Measurements from ENCODE around the gene P2RX4. TPM values are rescaled to one million over a fixed set of nuclear protein-coding genes. Genes with fewer than 3 reads are reported as not detected.
A peak's percentile ranks its signal among the peaks of the same experiment; 100 is the strongest.
"Not testable (repeated sequence)": the region's sequence is repeated elsewhere in the genome, so short reads cannot be mapped to it uniquely, and the experiment has no call there.

P2RX4 gene
- total RNA-seq, 2 donors from 2014 or later: 63.2 to 103 TPM

DNA sequence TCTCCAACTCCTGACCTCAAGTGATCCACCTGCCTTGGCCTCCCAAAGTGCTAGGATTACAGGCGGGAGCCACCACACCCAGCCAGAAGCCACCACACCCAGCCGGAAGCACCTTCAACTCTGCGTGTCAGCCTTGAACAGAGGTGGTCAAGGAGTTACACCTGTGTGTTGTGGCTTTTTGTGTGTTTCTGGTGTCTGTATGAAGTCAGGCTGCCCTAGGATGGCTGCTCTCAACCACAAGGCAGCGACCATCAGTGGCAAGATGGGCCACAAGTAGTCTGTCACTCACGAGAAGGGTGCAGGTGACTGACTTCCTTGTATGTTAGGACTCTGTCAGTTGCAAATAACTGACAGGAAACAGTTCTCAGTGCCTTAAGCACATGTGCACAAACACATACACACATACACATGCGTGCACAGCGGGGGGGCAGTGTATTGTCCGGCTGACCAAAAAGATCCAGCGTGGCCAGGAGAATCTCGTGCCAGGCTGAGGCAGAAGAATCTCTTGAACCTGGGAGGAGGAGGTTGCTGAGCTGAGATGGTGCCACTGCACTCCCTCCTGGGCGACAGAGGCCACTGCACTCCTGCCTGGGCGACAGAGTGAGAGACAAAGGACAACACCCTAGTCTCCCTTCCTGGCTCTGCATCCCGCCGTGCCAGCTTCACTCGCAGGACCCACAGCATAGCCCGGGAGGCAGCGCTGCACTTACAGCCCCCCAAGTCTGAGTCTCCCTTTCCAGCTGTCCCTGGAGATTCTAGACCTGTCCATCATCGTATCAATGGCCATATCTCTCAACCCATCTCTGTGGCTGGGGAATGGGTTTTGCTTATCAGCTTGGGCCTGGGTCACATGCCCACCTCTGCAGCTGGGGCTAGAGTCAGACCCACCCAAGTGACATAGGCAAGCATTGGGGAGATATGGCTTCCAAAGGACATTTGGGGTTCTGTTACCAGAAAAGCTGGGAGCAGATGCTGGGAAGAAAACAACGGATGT, 13.7 kb downstream of the P2RX4 start:
- H3K9me3 ChIP-seq: no peaks in the 10 kb centered on the region
- no peak overlapping the region for H3K27ac ChIP-seq
- H3K4me3 ChIP-seq: no peak overlapping the region
- H3K36me3 ChIP-seq: no peaks in the 10 kb centered on the region
- 91% methylated on average over 19 of the region's 19 CpGs for WGBS
- no peak for DNase-seq (ENCODE audit: low spot score)
- intact Hi-C loops (cut with DNase I): no loop called here
- peaks cover 3% of the 10 kb centered on the region for H3K4me1 ChIP-seq (replicated peaks)
- H3K27me3 ChIP-seq (replicated peaks; ENCODE audit: insufficient read depth): no peaks in the 10 kb centered on the region
- no peak for TF ChIP-seq POLR2A (IDR thresholded peaks at IDR 0.05)
- TF ChIP-seq CTCF (IDR thresholded peaks at IDR 0.05): no peak
- no peak for TF ChIP-seq POLR2AphosphoS5 (IDR thresholded peaks at IDR 0.05)

DNA sequence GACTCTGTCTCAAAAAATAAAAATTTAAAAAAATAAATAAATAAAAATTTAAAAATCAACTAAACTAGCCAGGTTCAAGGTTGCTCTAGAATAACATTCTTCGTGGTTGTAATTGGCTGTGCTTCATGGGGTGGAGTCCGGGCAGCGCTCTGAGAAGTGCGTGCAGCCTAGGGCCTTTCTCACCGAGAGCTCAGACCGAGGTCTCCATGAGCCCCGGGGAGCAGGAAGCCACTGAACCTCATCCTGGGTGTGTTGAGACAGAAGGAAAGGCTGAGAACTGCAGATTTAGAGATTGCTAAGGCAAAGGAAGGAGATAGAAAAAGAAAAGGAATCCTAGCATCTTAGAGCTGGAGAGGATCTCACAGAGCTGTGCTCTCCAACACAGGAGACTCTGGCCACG, 14.7 kb downstream of the P2RX4 start:
- Histone ChIP-seq H3K4me3 (no peak overlapping the region), H3K27me3 (replicated peaks; ENCODE audit: insufficient read depth) (no peaks in the 10 kb centered on the region), H3K27ac (no peak overlapping the region), H3K4me1 (replicated peaks) (peaks cover 3% of the 10 kb centered on the region), H3K36me3 (no peaks in the 10 kb centered on the region), H3K9me3 (no peaks in the 10 kb centered on the region)
- intact Hi-C loops (cut with DNase I): no loop called here
- TF ChIP-seq POLR2A (IDR thresholded peaks at IDR 0.05) (no peak), POLR2AphosphoS5 (IDR thresholded peaks at IDR 0.05) (no peak), CTCF (IDR thresholded peaks at IDR 0.05) (no peak)
- no peak for DNase-seq (ENCODE audit: low spot score)
- WGBS: 84% methylated on average over 8 of the region's 8 CpGs

GRCh38 chr12:121226399-121226798, 16.5 kb downstream of the P2RX4 start:
- Histone ChIP-seq H3K4me1 (replicated peaks) (peaks cover 3% of the 10 kb centered on the region), H3K4me3 (no peak overlapping the region), H3K27me3 (replicated peaks; ENCODE audit: insufficient read depth) (no peaks in the 10 kb centered on the region), H3K27ac (no peak overlapping the region), H3K9me3 (no peaks in the 10 kb centered on the region), H3K36me3 (no peaks in the 10 kb centered on the region)
- no peak for DNase-seq (ENCODE audit: low spot score)
- intact Hi-C loops (cut with DNase I): no loop called here
- TF ChIP-seq CTCF (IDR thresholded peaks at IDR 0.05) (no peak), POLR2A (IDR thresholded peaks at IDR 0.05) (no peak), POLR2AphosphoS5 (IDR thresholded peaks at IDR 0.05) (no peak)
- WGBS: 89% methylated on average over 8 of the region's 8 CpGs

- H3K36me3 ChIP-seq; H3K27me3 ChIP-seq (replicated peaks; ENCODE audit: insufficient read depth); H3K4me1 ChIP-seq (replicated peaks); H3K4me3 ChIP-seq; intact Hi-C loops (cut with DNase I); DNase-seq (ENCODE audit: low spot score); H3K9me3 ChIP-seq: not testable (repeated sequence)
- 94% methylated on average over 8 of the region's 8 CpGs for WGBS
- peak overlapping the region; percentile 60 to 62 for H3K27ac ChIP-seq
Measured at GRCh38 chr12:121226871-121227270, 16.9 kb downstream of the P2RX4 start.

- Histone ChIP-seq H3K27me3 (replicated peaks; ENCODE audit: insufficient read depth) (no peaks in the 10 kb centered on the region), H3K4me1 (replicated peaks) (peaks cover 3% of the 10 kb centered on the region), H3K4me3 (no peak overlapping the region), H3K36me3 (no peaks in the 10 kb centered on the region), H3K9me3 (no peaks in the 10 kb centered on the region), H3K27ac (peak overlapping the region; percentile 60 to 62)
- 24% methylated on average over 9 of the region's 9 CpGs for WGBS
- peak; percentile 70 for DNase-seq (ENCODE audit: low spot score)
- intact Hi-C loops (cut with DNase I): no loop called here
- TF ChIP-seq POLR2AphosphoS5 (IDR thresholded peaks at IDR 0.05) (peak; percentile 75), POLR2A (IDR thresholded peaks at IDR 0.05) (no peak), CTCF (IDR thresholded peaks at IDR 0.05) (peak in 2 of 4 experiments; percentile 32 to 34)
Measured at GRCh38 chr12:121227294-121227693, 17.4 kb downstream of the P2RX4 start.
